Measurements from ENCODE around the gene SCO1. TPM values are rescaled to one million over a fixed set of nuclear protein-coding genes. Genes with fewer than 3 reads are reported as not detected.

SCO1 gene
- total and polyA plus RNA-seq, 2 donors (not counting 3 experiments of a cell fraction or from before 2014, with no cell fraction given) = 11.9 to 30.8 TPM

- H2AFZ ChIP-seq (ENCODE audit: low read depth, low read length) = no peak overlapping the region
- POLR2A ChIA-PET = no interaction called here
- TF ChIP-seq MAX (IDR thresholded peaks at IDR 0.05; ENCODE audit: insufficient read depth, insufficient read length) (no peak), CTCF (IDR thresholded peaks at IDR 0.05; ENCODE audit: extremely low read depth in 1 of 2, insufficient read depth in 1 of 2, low read depth in 1 of 2, low read length in 2 of 2) (no peak)
- no peaks in the 10 kb centered on the region for H4K20me1 ChIP-seq (replicated peaks; ENCODE audit: control insufficient read depth, extremely low read depth, insufficient read depth, low read length)
- no peak overlapping the region for H3K27ac ChIP-seq (ENCODE audit: insufficient read depth, low read depth, low read length)
- no TSS peak for BruUV-seq (replicated peaks)
- H3K9me1 ChIP-seq (replicated peaks; ENCODE audit: control insufficient read depth, extremely low read depth, insufficient read depth, low read length) = no peaks in the 10 kb centered on the region
- intact Hi-C loops (cut with micrococcal nuclease) = no loop called here
- H3K4me2 ChIP-seq (ENCODE audit: insufficient read depth, low read length) = no peak overlapping the region
- FAIRE-seq (no peak), DNase-seq (ENCODE audit: low read depth, low spot score) (no peak)
- H3K4me1 ChIP-seq (ENCODE audit: control insufficient read depth, extremely low read depth, insufficient read depth, low read length) = no peaks in the 10 kb centered on the region
- CTCF ChIA-PET = interaction anchor here (0.8 kb wide), 1 partner anchor 96 kb away, joined by 3 read pairs; no protein-coding TSS in a partner anchor
- no peak overlapping the region for H3K4me3 ChIP-seq (replicated peaks in 1 of 3; ENCODE audit: insufficient read depth in 1 of 3, low read depth in 1 of 3, low read length in 3 of 3)
- no peaks in the 10 kb centered on the region for H3K79me2 ChIP-seq (ENCODE audit: control insufficient read depth, insufficient read depth, low read length)
- H3K9me3 ChIP-seq (replicated peaks; ENCODE audit: control insufficient read depth, insufficient read depth, low read length) = no peaks in the 10 kb centered on the region
- no peaks in the 10 kb centered on the region for H3K36me3 ChIP-seq (ENCODE audit: control insufficient read depth in 2 of 2, extremely low read depth in 1 of 2, insufficient read depth in 2 of 2, low read length in 2 of 2)
- peaks cover 0 to 1% of the 10 kb centered on the region in 2 experiments for H3K27me3 ChIP-seq (ENCODE audit: control insufficient read depth in 2 of 2, insufficient read depth in 2 of 2, low read length in 2 of 2)
- no peak overlapping the region for H3K9ac ChIP-seq (replicated peaks; ENCODE audit: extremely low read depth, insufficient read depth, low read length)
- dilution Hi-C loops (cut with MboI; ENCODE audit: extremely low pct_ligation_motif_present, low sequenced_read_pairs) = no loop called here
These were observed 45.1 kb upstream of the SCO1 start for GRCh38 chr17:10742431-10742830.

- POLR2A ChIA-PET = no interaction called here
- CTCF ChIA-PET = interaction anchor here (1.0 kb wide), 1 partner anchor 12 kb away, joined by 3 read pairs; the partner anchor contains the start of gene TMEM220
- no peak for FAIRE-seq
These were observed 44.2 kb upstream of the SCO1 start for GRCh38 chr17:10741416-10742135.

More at GRCh38 chr17:10741416-10742135, 44.2 kb upstream of the SCO1 start:
- Histone ChIP-seq H3K27me3 (ENCODE audit: control insufficient read depth in 2 of 2, insufficient read depth in 2 of 2, low read length in 2 of 2) (peaks cover 0 to 1% of the 10 kb centered on the region in 2 experiments), H3K4me1 (ENCODE audit: control insufficient read depth, extremely low read depth, insufficient read depth, low read length) (no peaks in the 10 kb centered on the region), H3K9ac (replicated peaks; ENCODE audit: extremely low read depth, insufficient read depth, low read length) (no peak overlapping the region), H3K36me3 (ENCODE audit: control insufficient read depth in 2 of 2, extremely low read depth in 1 of 2, insufficient read depth in 2 of 2, low read length in 2 of 2) (no peaks in the 10 kb centered on the region), H2AFZ (ENCODE audit: low read depth, low read length) (no peak overlapping the region), H3K79me2 (ENCODE audit: control insufficient read depth, insufficient read depth, low read length) (no peaks in the 10 kb centered on the region), H3K4me2 (ENCODE audit: insufficient read depth, low read length) (no peak overlapping the region), H3K9me3 (replicated peaks; ENCODE audit: control insufficient read depth, insufficient read depth, low read length) (no peaks in the 10 kb centered on the region), H4K20me1 (replicated peaks; ENCODE audit: control insufficient read depth, extremely low read depth, insufficient read depth, low read length) (no peaks in the 10 kb centered on the region), H3K4me3 (replicated peaks in 1 of 3; ENCODE audit: insufficient read depth in 1 of 3, low read depth in 1 of 3, low read length in 3 of 3) (no peak overlapping the region), H3K9me1 (replicated peaks; ENCODE audit: control insufficient read depth, extremely low read depth, insufficient read depth, low read length) (no peaks in the 10 kb centered on the region), H3K27ac (ENCODE audit: insufficient read depth, low read depth, low read length) (no peak overlapping the region)
- TF ChIP-seq JUN (IDR thresholded peaks at IDR 0.05; ENCODE audit: borderline replicate concordance, insufficient read depth, insufficient read length, low read depth) = no peak
- TF ChIP-seq GATA2 (IDR thresholded peaks at IDR 0.05; ENCODE audit: insufficient read depth, insufficient read length, low read depth, low read length) = no peak
- no peak for TF ChIP-seq CTCF (IDR thresholded peaks at IDR 0.05; ENCODE audit: extremely low read depth in 1 of 2, insufficient read depth in 1 of 2, low read depth in 1 of 2, low read length in 2 of 2)
- no peak for TF ChIP-seq EZH2 (IDR thresholded peaks at IDR 0.05; ENCODE audit: borderline replicate concordance, low read depth, low read length, severe bottlenecking)
- dilution Hi-C loops (cut with MboI; ENCODE audit: extremely low pct_ligation_motif_present, low sequenced_read_pairs) = no loop called here
- intact Hi-C loops (cut with micrococcal nuclease) = no loop called here
- BruUV-seq (replicated peaks) = no TSS peak
- DNase-seq (ENCODE audit: low read depth, low spot score) = no peak
